Iris pigment epithelial cell (primary cell): Measurements from ENCODE around the gene CDC5L.

Experiments used
- DNase-seq: peaks from one replicate; pipeline ENCODE4 v3.0.0-alpha.2; 2011; ENCODE audit warnings: low read depth

The CDC5L gene

GRCh38 chr6:44475779-44476434, 88.4 kb downstream of the CDC5L start:
- peak; percentile 69 for DNase-seq

- no peak for DNase-seq
These were observed 89.3 kb downstream of the CDC5L start for GRCh38 chr6:44476849-44477248.

- no peak for DNase-seq
These were observed 89.9 kb downstream of the CDC5L start for GRCh38 chr6:44477293-44477894.

- no peak for DNase-seq
These were observed 90.7 kb downstream of the CDC5L start for GRCh38 chr6:44478158-44478557.

- no peak for DNase-seq
These were observed 91.2 kb downstream of the CDC5L start for GRCh38 chr6:44478591-44479254.

- DNase-seq, result no peak
These were observed 92.6 kb downstream of the CDC5L start for GRCh38 chr6:44480097-44480541.

GRCh38 chr6:44481056-44481455, 93.5 kb downstream of the CDC5L start:
- no peak for DNase-seq

GRCh38 chr6:44481760-44482159, 94.3 kb downstream of the CDC5L start:
- DNase-seq, result no peak

GRCh38 chr6:44485601-44486401, 98.3 kb downstream of the CDC5L start:
- no peak for DNase-seq

GRCh38 chr6:44487002-44487401, 99.5 kb downstream of the CDC5L start:
- DNase-seq, result no peak

GRCh38 chr6:44487586-44487985, 100.1 kb downstream of the CDC5L start:
- no peak for DNase-seq

- peak; percentile 98 for DNase-seq
These were observed 102.6 kb downstream of the CDC5L start for GRCh38 chr6:44489910-44490604.

GRCh38 chr6:44493132-44493531, 105.6 kb downstream of the CDC5L start:
- DNase-seq, result no peak

GRCh38 chr6:44493593-44493992, 106.1 kb downstream of the CDC5L start:
- DNase-seq, result no peak

- DNase-seq, result peak; percentile 65
These were observed 106.5 kb downstream of the CDC5L start for GRCh38 chr6:44494011-44494501.

GRCh38 chr6:44495036-44495901, 107.8 kb downstream of the CDC5L start:
- DNase-seq, result no peak

GRCh38 chr6:44496665-44497369, 109.3 kb downstream of the CDC5L start:
- no peak for DNase-seq

- DNase-seq, result no peak
These were observed 110.3 kb downstream of the CDC5L start for GRCh38 chr6:44497807-44498206.

- DNase-seq, result no peak
These were observed 110.9 kb downstream of the CDC5L start for GRCh38 chr6:44498436-44498835.

- no peak for DNase-seq
These were observed 112.1 kb downstream of the CDC5L start for GRCh38 chr6:44499609-44500008.
